ENCODE data around the gene CHD9NB. TPM values are rescaled to one million over a fixed set of nuclear protein-coding genes. Genes with fewer than 3 reads are reported as not detected.
"Not testable (repeated sequence)": the region's sequence is repeated elsewhere in the genome, so short reads cannot be mapped to it uniquely, and the experiment has no call there.

The CHD9NB gene
- total RNA-seq, 4 donors from 2014 or later: 3.0 to 3.1 TPM; not detected in 2

DNA sequence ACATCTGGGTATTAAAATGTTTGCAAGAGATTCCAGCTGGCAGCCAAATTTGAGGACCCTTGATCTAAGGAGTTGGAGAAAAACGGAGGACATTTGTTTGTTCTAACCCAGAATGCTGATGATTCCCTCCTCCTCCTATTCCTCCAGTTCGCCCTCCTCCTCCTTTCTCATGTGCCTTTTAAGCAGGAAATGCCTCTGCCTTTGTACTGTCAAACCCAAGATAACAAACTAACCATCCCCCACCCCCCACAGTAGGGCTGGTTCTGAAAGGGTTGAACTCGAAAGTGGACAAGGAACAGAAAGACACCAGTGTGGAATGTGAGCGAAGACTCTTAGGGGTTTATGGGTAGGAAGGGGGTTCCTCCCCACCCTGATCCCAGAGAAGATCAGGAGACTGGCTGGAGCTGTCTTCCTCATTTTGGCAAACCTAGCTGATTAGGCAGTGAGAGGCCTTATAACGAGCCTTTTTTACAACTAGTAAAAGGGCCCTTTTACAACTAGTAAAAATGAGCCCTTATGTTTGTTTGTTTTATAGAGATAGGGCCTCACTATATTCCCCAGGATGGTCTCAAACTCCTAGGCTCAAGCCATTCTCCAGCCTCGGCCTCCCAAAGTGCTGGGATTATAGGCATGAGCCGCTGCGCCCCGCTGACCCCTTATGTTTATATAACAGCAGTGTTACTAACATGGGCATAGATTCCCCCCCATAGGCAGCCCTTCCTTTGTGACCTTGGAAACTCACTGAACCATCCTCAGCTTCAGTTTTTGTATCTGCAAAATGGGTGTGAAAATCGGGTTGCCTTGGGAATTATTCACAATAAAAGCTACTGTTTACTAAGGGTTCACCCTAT is 3.1 kb upstream of the CHD9NB start:
- WGBS, 2 donors (ENCODE audit: low coverage in 1 of 2): 10 to 42% methylated on average over 4 to 9 of the region's 10 CpGs
- H3K27ac ChIP-seq: peak overlapping the region; percentile 87 to 97 (median 94)
- H3K27me3 ChIP-seq: no peaks in the 10 kb centered on the region
- TF ChIP-seq POLR2AphosphoS5 (IDR thresholded peaks at IDR 0.05): peak in 1 of 3 donors; percentile 53
- TF ChIP-seq POLR2A (IDR thresholded peaks at IDR 0.05): no peak
- no peaks in the 10 kb centered on the region for H3K9me3 ChIP-seq
- H3K36me3 ChIP-seq: no peaks in the 10 kb centered on the region
- in situ Hi-C loops (cut with MboI; ENCODE audit: low pct_ligation_motif_present in 1 of 4, low pct_unique_long_range_greater_than_20kb in 1 of 4, low sequenced_read_pairs in 3 of 4): loop anchor here (10.0 to 25.0 kb wide), 4 partner anchors 89 to 157 kb away; no protein-coding TSS in a partner anchor
- intact Hi-C loops (cut with DNase I; ENCODE audit: low total_unique reads): loop anchor here (2.0 kb wide), 1 partner anchor 75 kb away; no protein-coding TSS in a partner anchor
- H3K4me1 ChIP-seq: peaks cover 21 to 48% (median 33%) of the 10 kb centered on the region in 4 donors
- peak overlapping the region; percentile 43 to 72 (median 60) for H3K4me3 ChIP-seq
- DNase-seq: peak; percentile 64

DNA sequence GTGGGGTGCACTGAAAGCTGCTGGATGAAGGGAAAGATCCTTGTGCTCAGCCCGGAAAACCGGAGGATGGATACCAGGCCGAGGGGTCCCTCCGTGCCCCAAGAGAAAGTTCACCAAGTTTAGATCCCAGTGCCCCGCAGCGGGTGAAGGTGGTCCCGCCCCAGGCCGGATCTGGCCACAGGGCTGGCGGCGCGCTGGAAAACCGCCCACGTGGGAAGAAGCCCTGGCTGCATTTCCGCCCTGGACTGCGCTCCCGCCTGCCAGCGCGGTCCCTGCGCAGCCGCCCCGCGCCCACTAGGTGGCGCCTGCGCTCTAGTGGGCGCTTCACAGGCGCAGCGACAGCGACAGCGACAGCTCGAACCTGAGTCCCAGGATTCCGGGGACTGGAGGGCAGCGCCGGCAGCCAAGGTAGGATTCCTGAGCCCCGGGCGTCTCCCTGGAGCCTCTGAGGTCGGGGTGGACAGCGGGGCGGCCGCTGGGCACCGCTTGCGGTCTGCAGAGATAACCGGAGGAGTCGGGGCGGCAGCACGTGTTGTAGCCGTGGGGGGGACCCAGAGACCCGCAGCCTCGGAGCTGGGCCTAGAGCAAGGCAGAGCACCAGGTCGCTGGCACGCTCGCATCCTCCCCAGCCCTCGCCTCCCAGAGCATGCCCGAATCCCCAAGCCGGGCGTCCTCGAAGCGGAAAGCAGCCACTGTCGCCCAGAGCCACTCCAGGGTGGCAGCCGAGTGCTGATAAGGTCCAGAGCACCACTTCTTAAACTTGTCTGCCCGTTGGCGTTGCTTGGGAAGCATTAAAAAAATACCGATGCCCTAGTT is 2.2 kb upstream of the CHD9NB start, which contains the start of gene CHD9:
Gene CHD9 (plus strand): TSS at position 322 of the 816 bp plus-strand sequence. CDS start 101,099 bp downstream, outside the sequence.
- 0% methylated on average over 32 of the region's 62 CpGs; no CpG with 5 or more reads in 1 of the 2 donors for WGBS, 2 donors (ENCODE audit: low coverage in 1 of 2)
- in situ Hi-C loops (cut with MboI; ENCODE audit: low pct_ligation_motif_present in 1 of 4, low pct_unique_long_range_greater_than_20kb in 1 of 4, low sequenced_read_pairs in 3 of 4) (loop anchor here (10.0 to 25.0 kb wide), 4 partner anchors 90 to 157 kb away; no protein-coding TSS in a partner anchor), intact Hi-C loops (cut with DNase I; ENCODE audit: low total_unique reads) (loop anchor here (2.0 kb wide), 1 partner anchor 76 kb away; no protein-coding TSS in a partner anchor)
- peak within 1 kb of the TSS; percentile 43 to 72 (median 60) for H3K4me3 ChIP-seq
- peak; percentile 87 for DNase-seq
- H3K27ac ChIP-seq: peak within 1 kb of the TSS; percentile 87 to 97 (median 94)
- peak; percentile 66 for TF ChIP-seq POLR2A (IDR thresholded peaks at IDR 0.05)
- no peak for TF ChIP-seq EP300 (IDR thresholded peaks at IDR 0.05; ENCODE audit: low read depth)
- TF ChIP-seq POLR2AphosphoS5 (IDR thresholded peaks at IDR 0.05): peak; percentile 34 to 79 (median 65)
- TF ChIP-seq, protein P1, sequence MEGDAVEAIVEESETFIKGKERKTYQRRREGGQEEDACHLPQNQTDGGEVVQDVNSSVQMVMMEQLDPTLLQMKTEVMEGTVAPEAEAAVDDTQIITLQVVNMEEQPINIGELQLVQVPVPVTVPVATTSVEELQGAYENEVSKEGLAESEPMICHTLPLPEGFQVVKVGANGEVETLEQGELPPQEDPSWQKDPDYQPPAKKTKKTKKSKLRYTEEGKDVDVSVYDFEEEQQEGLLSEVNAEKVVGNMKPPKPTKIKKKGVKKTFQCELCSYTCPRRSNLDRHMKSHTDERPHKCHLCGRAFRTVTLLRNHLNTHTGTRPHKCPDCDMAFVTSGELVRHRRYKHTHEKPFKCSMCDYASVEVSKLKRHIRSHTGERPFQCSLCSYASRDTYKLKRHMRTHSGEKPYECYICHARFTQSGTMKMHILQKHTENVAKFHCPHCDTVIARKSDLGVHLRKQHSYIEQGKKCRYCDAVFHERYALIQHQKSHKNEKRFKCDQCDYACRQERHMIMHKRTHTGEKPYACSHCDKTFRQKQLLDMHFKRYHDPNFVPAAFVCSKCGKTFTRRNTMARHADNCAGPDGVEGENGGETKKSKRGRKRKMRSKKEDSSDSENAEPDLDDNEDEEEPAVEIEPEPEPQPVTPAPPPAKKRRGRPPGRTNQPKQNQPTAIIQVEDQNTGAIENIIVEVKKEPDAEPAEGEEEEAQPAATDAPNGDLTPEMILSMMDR (IDR thresholded peaks at IDR 0.05): peak; percentile 99 to 100 (median 99)
- H3K36me3 ChIP-seq: no peaks in the 10 kb centered on the region
- H3K4me1 ChIP-seq: peaks cover 21 to 48% (median 33%) of the 10 kb centered on the region in 4 donors
- H3K9me3 ChIP-seq: no peaks in the 10 kb centered on the region
- H3K27me3 ChIP-seq: no peaks in the 10 kb centered on the region

DNA sequence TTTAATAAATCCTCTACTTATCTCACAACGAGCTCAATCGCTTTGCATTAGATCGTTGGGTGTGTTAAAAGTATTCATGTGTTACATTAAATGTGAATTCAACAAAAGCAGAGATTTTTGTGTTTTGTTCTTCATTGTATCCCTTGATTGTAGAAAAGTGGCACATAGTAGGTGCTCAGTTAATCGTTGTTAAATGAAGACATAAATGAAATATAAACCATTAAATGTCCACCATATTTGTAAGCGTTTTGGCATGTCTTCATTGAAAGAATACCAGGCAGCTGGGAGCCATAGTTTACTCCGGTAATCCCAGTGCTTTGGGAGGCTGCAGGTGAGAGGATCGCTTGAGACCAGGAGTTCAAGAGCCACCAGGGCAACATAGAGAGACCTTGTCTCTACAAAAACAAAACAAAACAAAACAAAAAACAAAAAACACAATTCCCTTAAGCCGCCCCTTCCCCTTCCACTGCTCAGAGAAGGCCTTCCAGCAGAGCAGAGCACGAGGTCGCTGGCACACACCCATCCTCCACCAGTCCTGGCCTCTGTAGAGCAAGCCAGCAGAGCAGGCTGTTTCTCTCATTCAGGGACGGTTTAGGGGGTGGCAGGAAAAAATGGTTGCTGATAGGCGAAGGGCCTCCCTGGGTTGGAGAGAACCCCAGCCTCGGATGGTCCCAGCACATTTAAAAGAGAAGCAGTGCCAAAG is 1.4 kb upstream of the CHD9NB start:
- H3K9me3 ChIP-seq: no peaks in the 10 kb centered on the region
- H3K36me3 ChIP-seq: no peaks in the 10 kb centered on the region
- H3K27ac ChIP-seq: peak overlapping the region; percentile 87 to 97 (median 94)
- peaks cover 22 to 48% (median 33%) of the 10 kb centered on the region in 4 donors for H3K4me1 ChIP-seq
- H3K27me3 ChIP-seq: no peaks in the 10 kb centered on the region
- no peak for TF ChIP-seq POLR2AphosphoS5 (IDR thresholded peaks at IDR 0.05)
- no peak for TF ChIP-seq EP300 (IDR thresholded peaks at IDR 0.05; ENCODE audit: low read depth)
- TF ChIP-seq, protein P1 (IDR thresholded peaks at IDR 0.05): no peak
- TF ChIP-seq POLR2A (IDR thresholded peaks at IDR 0.05): no peak
- peak; percentile 52 for DNase-seq
- peak overlapping the region in 3 of 4 donors; percentile 43 to 72 (median 62) for H3K4me3 ChIP-seq
- intact Hi-C loops (cut with DNase I; ENCODE audit: low total_unique reads): loop anchor here (2.0 kb wide), 1 partner anchor 77 kb away; no protein-coding TSS in a partner anchor
- in situ Hi-C loops (cut with MboI; ENCODE audit: low pct_ligation_motif_present in 1 of 4, low pct_unique_long_range_greater_than_20kb in 1 of 4, low sequenced_read_pairs in 3 of 4): loop anchor here (10.0 to 25.0 kb wide), 4 partner anchors 91 to 158 kb away; no protein-coding TSS in a partner anchor
- WGBS, 2 donors (ENCODE audit: low coverage in 1 of 2): 46 to 52% methylated on average over 13 of the region's 13 CpGs

GRCh38 chr16:53051255-53051654 is 1.4 kb downstream of the CHD9NB start:
- 91 to 100% methylated on average over 3 to 4 of the region's 4 CpGs for whole genome bisulfite sequencing, 2 donors (ENCODE audit: low coverage in 1 of 2)
- H3K36me3 ChIP-seq; H3K27me3 ChIP-seq; H3K4me3 ChIP-seq; intact Hi-C loops (cut with DNase I; ENCODE audit: low total_unique reads); H3K9me3 ChIP-seq; H3K27ac ChIP-seq; DNase-seq: not testable (repeated sequence)
- in situ Hi-C loops (cut with MboI; ENCODE audit: low pct_ligation_motif_present in 1 of 4, low pct_unique_long_range_greater_than_20kb in 1 of 4, low sequenced_read_pairs in 3 of 4): loop anchor here (10.0 to 25.0 kb wide), 4 partner anchors 94 to 161 kb away; no protein-coding TSS in a partner anchor
- peaks cover 11 to 50% (median 36%) of the 10 kb centered on the region in 4 donors for H3K4me1 ChIP-seq

Measured in transverse colon (tissue), 4 donors.